ENCODE data around the gene UBE2H.

DNA sequence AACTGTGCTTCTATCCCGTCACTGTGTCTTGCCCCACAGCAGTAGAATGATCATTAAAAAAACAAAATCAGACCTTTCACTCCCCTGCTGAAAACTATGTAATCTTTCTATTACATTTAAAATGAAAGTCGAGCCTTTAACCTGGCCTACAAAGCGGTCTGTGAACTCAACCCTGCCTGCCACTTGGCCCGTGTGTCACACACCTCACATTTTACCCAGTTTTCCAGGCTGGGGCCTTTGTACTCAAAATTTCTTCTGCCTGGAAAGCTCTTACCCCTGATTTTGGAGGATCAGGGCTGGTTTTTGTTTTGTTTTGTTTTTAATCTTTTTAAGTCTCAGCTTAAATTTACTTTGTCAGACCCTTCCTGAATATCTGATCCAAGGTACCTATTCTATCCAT, 82.1 kb downstream of the UBE2H start:
- TF ChIP-seq POLR2AphosphoS5 (IDR thresholded peaks at IDR 0.05; ENCODE audit: borderline replicate concordance, low read depth, low read length) (no peak), EZH2 (IDR thresholded peaks at IDR 0.05) (no peak), FOXP2 (optimal IDR thresholded peaks at IDR 0.05; ENCODE audit: control extremely low read depth, extremely low read length, insufficient read depth) (no peak)
